Heart right ventricle (tissue), 16 donors: ENCODE results near the gene BNIP1. TPM values are rescaled to one million over a fixed set of nuclear protein-coding genes. Genes with fewer than 3 reads are reported as not detected.

Source experiments
- ATAC-seq, 8 donors: fragments of 200-7000 bp; cut with Tn5 transposase; one replicate each; pipeline ENCODE4 v1.9.1; 2020; ENCODE audit warnings: mild to moderate bottlenecking in 8 of 8, moderate library complexity in 8 of 8, moderate number of reproducible peaks in 1 of 8
- DNase-seq, 2 donors: peaks; one replicate each; pipeline ENCODE4 v3.0.0-alpha.2; 2020
- H3K27ac ChIP-seq, 10 donors: fragments of 200-600 bp; sonication (generic) in 2 of 10; one replicate each; pipeline versions ENCODE4 v1.5.0 to v1.8.0; 2020 to 2022; ENCODE audit warnings: mild to moderate bottlenecking in 3 of 10
- H3K27me3 ChIP-seq, 7 donors: fragments of 200-600 bp; one replicate each; pipeline ENCODE4 v1.8.0; 2021 to 2022; ENCODE audit warnings: mild to moderate bottlenecking in 2 of 7
- H3K36me3 ChIP-seq, 9 donors: fragments of 200-600 bp; sonication (generic) in 1 of 9; one replicate each; pipeline versions ENCODE4 v1.5.0 to v1.8.0; 2020 to 2022; ENCODE audit warnings: mild to moderate bottlenecking in 2 of 9
- H3K4me1 ChIP-seq, 9 donors: fragments of 200-600 bp; sonication (generic) in 1 of 9; one replicate each; pipeline versions ENCODE4 v1.5.0 to v1.8.0; 2020 to 2022; ENCODE audit warnings: mild to moderate bottlenecking in 4 of 9
- H3K4me3 ChIP-seq, 10 donors: fragments of 200-600 bp; sonication (generic) in 2 of 10; one replicate each; pipeline versions ENCODE4 v1.5.0 to v1.8.0; 2020 to 2022; ENCODE audit warnings: mild to moderate bottlenecking in 7 of 10, moderate library complexity in 2 of 10
- H3K9me3 ChIP-seq, 11 donors: fragments of 200-600 bp in 10 of 11; sonication (generic) in 2 of 11; one replicate each; pipeline versions ENCODE4 v1.5.0 to v1.8.0; 2013 to 2022; ENCODE audit warnings: mild to moderate bottlenecking in 2 of 11, control low read depth in 1 of 11, moderate library complexity in 1 of 11
- WGBS, 2 donors: extraction: QIAGEN DNeasy Blood & Tissue Kit; methylation state at CpG; one replicate each; pipeline ENCODE4 v1.1.7; 2013; ENCODE audit warnings: inconsistent platforms in 1 of 2; 5-methylcytosine and 5-hydroxymethylcytosine counted together
- intact Hi-C, 10 donors: fragments of 100-400 bp; cut with DNase I; formaldehyde crosslinking; loops; one replicate each; pipeline versions ENCODE4 v1.11.1 to v1.14.2; 2022
- polyA plus RNA-seq, 2 donors: library from polyadenylated mRNA; stranded (reverse); fragments of 200-250 nt; gene quantifications; one replicate each; pipeline ENCODE4 v1.2.3, GENCODE V29; 2013
- total RNA-seq, 10 donors: library from RNA; stranded (reverse); fragmentation: NEBNext Ultra II Directional in 3 of 10; extraction: Animal tissue kit (Norgen Biotek cat#: 25700) in 3 of 10; gene quantifications; one replicate each; pipeline versions ENCODE4 v1.2.1 to v1.2.4, GENCODE V29; 2021 to 2023
- TF ChIP-seq, protein P1 (sequence below), 9 donors: fragments of 200-600 bp; sonication (generic) in 2 of 9; IDR thresholded peaks; one replicate each; pipeline versions ENCODE4 v1.5.0 to v1.8.0; 2021 to 2022; ENCODE audit warnings: antibody characterized with exemption in 9 of 9, mild to moderate bottlenecking in 5 of 9, moderate library complexity in 1 of 9
- donor health status: Arrhythmogenic right ventricular cardiomyopathy.
- donor health status: ischemic (EF 13 %, LVEDD 7.1; RV severe dilation, severe dysfunction).
- donor health status: healthy with polysubstance abuse.
- donor health status: DM: no; HTN: yes; CAD: no.
- donor health status: DM: no; HTN: no; CAD: no.
- donor health status: ischemic (EF 25% LVEDD 6.9; RV normal size, moderate dysfunction).
- donor health status: ischemic (EF 25% LVEDD 5.7; RV mildly dilated, moderate dysfunction).
- donor health status: healthy.
- donor health status: DM: yes; HTN: yes; CAD: no.
- donor health status: Ischemic cardiomyopathy.
- donor health status: ischemic (EF 35%, LVEDD 5.7; RV mildly dilated, moderate dysfunction).
- donor health status: nonischemic (EF 11% LVEDD 7.7; RV severe dilation, severe dysfunction).
- donor health status: DM: yes; HTN: yes; CAD: no.
- donor health status: PGD.
- donor health status: ischemic (EF 29% LVEDD 5.4; RV normal size, mild dysfunction).
- donor health status: nonischemic (EF 23%, LVEDD 6.1; RV moderate dilation, normal function).

The BNIP1 gene
- total and polyA plus RNA-seq, 12 donors, result 8.5 to 15.9 (median 10.4) TPM

DNA sequence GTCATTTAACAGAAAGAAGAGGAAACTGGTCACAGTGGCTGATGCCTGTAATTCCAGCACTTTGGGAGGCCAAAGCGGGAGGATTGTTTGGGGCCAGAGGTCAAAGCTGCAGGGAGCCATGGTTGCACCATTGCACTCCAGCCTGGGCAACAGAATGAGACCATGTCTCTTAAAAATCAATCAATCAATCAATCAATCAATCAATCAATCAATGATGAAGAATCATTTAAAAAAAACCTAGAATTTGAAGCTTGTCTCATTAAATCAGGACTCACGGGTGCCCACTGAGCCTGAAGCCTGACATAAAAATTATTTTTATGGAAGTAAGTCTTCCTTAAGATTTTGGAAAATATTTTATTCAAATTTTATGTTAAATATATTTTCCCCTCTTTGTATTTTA lies 43.9 kb downstream of the BNIP1 start:
- WGBS, 2 donors, result 81 to 85% methylated on average over 2 of the region's 2 CpGs
- TF ChIP-seq, protein P1, sequence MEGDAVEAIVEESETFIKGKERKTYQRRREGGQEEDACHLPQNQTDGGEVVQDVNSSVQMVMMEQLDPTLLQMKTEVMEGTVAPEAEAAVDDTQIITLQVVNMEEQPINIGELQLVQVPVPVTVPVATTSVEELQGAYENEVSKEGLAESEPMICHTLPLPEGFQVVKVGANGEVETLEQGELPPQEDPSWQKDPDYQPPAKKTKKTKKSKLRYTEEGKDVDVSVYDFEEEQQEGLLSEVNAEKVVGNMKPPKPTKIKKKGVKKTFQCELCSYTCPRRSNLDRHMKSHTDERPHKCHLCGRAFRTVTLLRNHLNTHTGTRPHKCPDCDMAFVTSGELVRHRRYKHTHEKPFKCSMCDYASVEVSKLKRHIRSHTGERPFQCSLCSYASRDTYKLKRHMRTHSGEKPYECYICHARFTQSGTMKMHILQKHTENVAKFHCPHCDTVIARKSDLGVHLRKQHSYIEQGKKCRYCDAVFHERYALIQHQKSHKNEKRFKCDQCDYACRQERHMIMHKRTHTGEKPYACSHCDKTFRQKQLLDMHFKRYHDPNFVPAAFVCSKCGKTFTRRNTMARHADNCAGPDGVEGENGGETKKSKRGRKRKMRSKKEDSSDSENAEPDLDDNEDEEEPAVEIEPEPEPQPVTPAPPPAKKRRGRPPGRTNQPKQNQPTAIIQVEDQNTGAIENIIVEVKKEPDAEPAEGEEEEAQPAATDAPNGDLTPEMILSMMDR (IDR thresholded peaks at IDR 0.05), result no peak

DNA sequence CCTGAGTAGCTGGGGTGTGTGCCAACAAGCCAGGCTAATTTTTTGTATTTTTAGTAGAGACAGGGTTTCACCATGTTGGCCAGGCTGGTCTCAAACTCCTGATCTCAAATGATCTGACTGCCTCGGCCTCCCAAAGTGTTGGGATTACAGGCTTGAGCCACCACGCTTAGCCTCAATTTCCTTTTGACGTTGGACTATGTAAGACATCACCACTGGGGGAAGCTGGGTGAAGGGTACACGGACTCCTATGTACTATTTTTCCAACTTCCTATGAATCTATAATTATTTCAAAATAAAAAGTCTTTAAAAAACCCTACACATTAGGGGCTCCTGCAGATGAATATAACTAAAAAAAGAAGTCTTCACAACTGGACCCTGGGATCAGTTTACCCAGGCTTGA lies 46.7 kb downstream of the BNIP1 start:
- 87 to 90% methylated on average over 4 of the region's 4 CpGs for WGBS, 2 donors
- intact Hi-C loops, result no loop called here

More for the DNA sequence above, 43.9 kb downstream of the BNIP1 start:
- intact Hi-C loops, result no loop called here
- DNase-seq (no peak), ATAC-seq (no peak)
- Histone ChIP-seq H3K4me1 (no peaks in the 10 kb centered on the region), H3K9me3 (no peaks in the 10 kb centered on the region), H3K36me3 (no peaks in the 10 kb centered on the region), H3K27ac (no peak overlapping the region), H3K4me3 (no peak overlapping the region), H3K27me3 (no peaks in the 10 kb centered on the region)

DNA sequence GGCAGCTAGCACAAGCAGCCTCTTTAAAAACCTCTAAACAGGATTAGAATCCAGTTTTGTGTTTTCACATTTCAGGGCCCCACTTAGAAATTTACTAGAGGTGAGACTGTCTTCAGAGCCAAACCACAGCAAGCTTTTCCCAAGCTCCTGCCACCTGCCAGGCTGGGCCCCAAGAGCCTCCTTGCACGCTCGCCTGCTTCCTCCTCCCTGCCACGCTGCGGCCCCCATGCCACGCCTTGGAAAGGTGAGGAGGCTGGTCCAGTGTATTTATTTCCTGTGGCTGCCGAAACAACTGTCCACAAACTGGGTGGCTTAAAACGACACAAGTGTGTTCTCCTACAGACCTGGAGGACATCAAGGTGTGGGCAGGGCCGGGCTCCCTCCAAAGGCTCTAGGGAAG lies 47.2 kb downstream of the BNIP1 start:
- WGBS, 2 donors, result 93% methylated on average over 8 of the region's 8 CpGs
- no peaks in the 10 kb centered on the region for H3K9me3 ChIP-seq
- intact Hi-C loops, result no loop called here
- H3K4me3 ChIP-seq, result no peak overlapping the region
- H3K27me3 ChIP-seq, result peaks cover 0 to 6% (median 0%) of the 10 kb centered on the region in 7 donors
- H3K4me1 ChIP-seq, result peaks cover 0 to 5% (median 0%) of the 10 kb centered on the region in 9 donors
- no peaks in the 10 kb centered on the region for H3K36me3 ChIP-seq
- TF ChIP-seq, protein P1 (IDR thresholded peaks at IDR 0.05), result no peak
- ATAC-seq (no peak), DNase-seq (no peak)
- H3K27ac ChIP-seq, result no peak overlapping the region

More for the DNA sequence above, 46.7 kb downstream of the BNIP1 start:
- TF ChIP-seq, protein P1 (IDR thresholded peaks at IDR 0.05), result no peak
- DNase-seq (no peak), ATAC-seq (no peak)
- Histone ChIP-seq H3K36me3 (no peaks in the 10 kb centered on the region), H3K9me3 (no peaks in the 10 kb centered on the region), H3K4me3 (no peak overlapping the region), H3K4me1 (peaks cover 0 to 5% (median 0%) of the 10 kb centered on the region in 9 donors), H3K27me3 (peaks cover 0 to 6% (median 0%) of the 10 kb centered on the region in 7 donors), H3K27ac (no peak overlapping the region)

DNA sequence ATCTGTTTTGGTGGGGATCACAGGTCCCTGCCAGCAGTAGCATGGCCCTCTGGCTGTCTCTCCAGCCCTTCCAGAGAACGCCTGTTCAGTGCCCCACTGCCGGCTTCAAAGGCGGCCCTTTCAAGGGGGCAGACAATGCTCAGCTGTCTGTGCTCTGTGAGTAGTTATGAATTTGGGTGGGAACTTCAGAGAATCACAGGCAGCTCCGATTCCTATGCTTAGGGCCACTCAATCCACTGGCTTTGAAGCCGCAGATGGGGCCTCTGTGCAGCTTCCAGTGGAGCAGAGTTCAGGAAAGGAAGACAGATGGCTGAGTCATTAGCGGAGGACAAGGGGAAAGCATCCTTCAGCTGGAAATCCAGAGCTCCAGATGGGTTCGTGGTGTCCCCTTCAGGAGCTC lies 48.2 kb downstream of the BNIP1 start:
- 80 to 87% methylated on average over 7 of the region's 7 CpGs for WGBS, 2 donors
- H3K4me3 ChIP-seq, result no peak overlapping the region
- TF ChIP-seq, protein P1 (IDR thresholded peaks at IDR 0.05), result no peak
- H3K27ac ChIP-seq, result no peak overlapping the region
- no peak for DNase-seq
- no peaks in the 10 kb centered on the region for H3K9me3 ChIP-seq
- ATAC-seq, result no peak
- H3K36me3 ChIP-seq, result no peaks in the 10 kb centered on the region
- peaks cover 0 to 6% (median 0%) of the 10 kb centered on the region in 7 donors for H3K27me3 ChIP-seq
- intact Hi-C loops, result no loop called here
- H3K4me1 ChIP-seq, result peaks cover 0 to 6% (median 0%) of the 10 kb centered on the region in 9 donors
